Keratinocyte (primary cell): ENCODE results near the gene HGF. TPM values are rescaled to one million over a fixed set of nuclear protein-coding genes. Genes with fewer than 3 reads are reported as not detected.

Source experiments
- DNase-seq: peaks from one replicate; pipeline ENCODE4 v3.0.0-alpha.2; 2011; ENCODE audit warnings: low read depth, missing footprints, low spot score
- FAIRE-seq: peaks from 2 replicates; lab custom pipeline; 2011; peaks lifted over from hg19 to GRCh38; lab: Jason Lieb, UNC
- H2AFZ ChIP-seq: 2 replicates; pipeline ENCODE4 v1.6.0; 2012; ENCODE audit warnings: low read length, control low read depth, inconsistent platforms; ENCODE audit not compliant: control insufficient read depth
- H3K27ac ChIP-seq: 2 replicates; pipeline ENCODE4 v1.5.1; 2011; ENCODE audit warnings: low read length; ENCODE audit not compliant: control insufficient read depth, insufficient read depth
- H3K27me3 ChIP-seq: 3 replicates; pipeline ENCODE4 v1.6.0; 2011; ENCODE audit warnings: low read length; ENCODE audit not compliant: control insufficient read depth, insufficient read depth; ENCODE audit errors: extremely low read depth
- H3K36me3 ChIP-seq, 2 experiments: 2 replicates in 1 of 2; 3 replicates in 1 of 2; pipeline ENCODE4 v1.5.1; 2011; ENCODE audit warnings: low read length in 2 of 2, mild to moderate bottlenecking in 1 of 2; ENCODE audit not compliant: control insufficient read depth in 2 of 2, insufficient read depth in 2 of 2; ENCODE audit errors: extremely low read depth in 1 of 2
- H3K4me1 ChIP-seq: 3 replicates; pipeline ENCODE4 v1.5.1; 2011; ENCODE audit warnings: low read length; ENCODE audit not compliant: control insufficient read depth, insufficient read depth; ENCODE audit errors: extremely low read depth
- H3K4me2 ChIP-seq: 3 replicates; pipeline ENCODE4 v1.6.0; 2011; ENCODE audit warnings: low read depth, low read length; ENCODE audit not compliant: control insufficient read depth, insufficient read depth; ENCODE audit errors: extremely low read depth
- H3K4me3 ChIP-seq, 3 experiments: fragments of 200-600 bp in 1 of 3; sonication (generic) in 1 of 3; 2 replicates in 2 of 3; 3 replicates in 1 of 3; pipeline ENCODE4 v1.5.1; 2011 to 2016; ENCODE audit warnings: low read length in 3 of 3, mild to moderate bottlenecking in 3 of 3, control low read depth in 2 of 3, inconsistent platforms in 1 of 3, low read depth in 1 of 3, mixed read lengths in 1 of 3, mixed run types in 1 of 3, moderate library complexity in 1 of 3; ENCODE audit not compliant: control insufficient read depth in 2 of 3, insufficient read depth in 2 of 3; ENCODE audit errors: extremely low read depth in 1 of 3
- H3K79me2 ChIP-seq: 2 replicates; pipeline ENCODE4 v1.6.0; 2012; ENCODE audit warnings: low read length; ENCODE audit not compliant: control insufficient read depth, insufficient read depth
- H3K9ac ChIP-seq: 3 replicates; pipeline ENCODE4 v1.6.0; 2011; ENCODE audit warnings: low read length; ENCODE audit not compliant: control insufficient read depth, insufficient read depth; ENCODE audit errors: extremely low read depth
- H3K9me1 ChIP-seq: 3 replicates; pipeline ENCODE4 v1.6.0; 2011; ENCODE audit warnings: low read length; ENCODE audit not compliant: control insufficient read depth, insufficient read depth; ENCODE audit errors: extremely low read depth
- H3K9me3 ChIP-seq: 2 replicates; pipeline ENCODE4 v1.5.1; 2012; ENCODE audit warnings: low read depth, low read length; ENCODE audit not compliant: control insufficient read depth
- H4K20me1 ChIP-seq: 3 replicates; pipeline ENCODE4 v1.6.0; 2011; ENCODE audit warnings: low read length; ENCODE audit not compliant: control insufficient read depth, insufficient read depth; ENCODE audit errors: extremely low read depth
- EZH2 ChIP-seq: IDR thresholded peaks from one replicate; pipeline ENCODE4 v1.6.1; 2012; ENCODE audit warnings: inconsistent platforms, mild to moderate bottlenecking, low read length, moderate library complexity
- dilution Hi-C: fragments of 300-500 bp; cut with MboI; formaldehyde crosslinking; loops from one replicate; pipeline ENCODE4 v1.7.0; 2020; ENCODE audit warnings: low sequenced_read_pairs; ENCODE audit not compliant: extremely low pct_ligation_motif_present
- polyA plus RNA-seq, 5 experiments: library from polyadenylated mRNA; depleted of rRNA in 3 of 5; stranded (reverse) in 3 of 5; stranded (forward) in 1 of 5; unstranded in 1 of 5; fragments of >200 nt; gene quantifications; 1 replicate in 1 of 5; 2 replicates in 3 of 5; 3 replicates in 1 of 5; pipeline versions ENCODE4 v1.2.1 to v1.2.3, GENCODE V29; 2011 to 2012; ENCODE audit warnings: missing spikeins in 2 of 5, low read depth in 1 of 5, low replicate concordance in 1 of 5
- TF ChIP-seq, protein P1 (sequence below), 3 experiments: IDR thresholded peaks in 1 of 3; conservative IDR thresholded peaks in 1 of 3; optimal IDR thresholded peaks in 1 of 3; 2 replicates in 2 of 3; 3 replicates in 1 of 3; pipeline versions ENCODE3 to v1.5.1; 2011; ENCODE audit warnings: low read length in 3 of 3, mild to moderate bottlenecking in 3 of 3, moderate library complexity in 2 of 3, control low read depth in 1 of 3, inconsistent platforms in 1 of 3; ENCODE audit not compliant: insufficient read depth in 2 of 3; ENCODE audit errors: extremely low read depth in 1 of 3

Gene HGF
- polyA plus RNA-seq, 1 donor (not counting 4 experiments of a cell fraction or from before 2014, with no cell fraction given) = not detected

DNA sequence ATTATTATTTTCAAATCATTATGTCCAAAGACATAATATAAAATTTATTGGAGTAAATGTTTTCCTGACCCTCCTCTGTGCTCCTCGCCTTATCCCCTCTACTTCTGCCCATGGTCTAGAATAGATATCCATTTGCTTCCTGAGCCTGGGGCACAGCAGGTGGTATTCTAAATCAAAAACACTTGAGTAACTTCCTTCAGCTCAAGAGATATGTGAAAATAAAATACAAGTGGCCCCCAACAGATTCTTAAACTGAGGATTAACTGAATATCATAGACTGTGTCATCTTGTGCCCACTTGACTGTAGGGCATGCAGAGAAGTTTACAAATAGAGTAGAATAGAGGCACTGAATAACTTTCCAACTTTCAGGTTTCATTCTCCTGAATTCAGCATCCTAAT is 59.1 kb downstream of the HGF start:
- H3K27ac ChIP-seq = no peak overlapping the region
- H3K79me2 ChIP-seq = no peaks in the 10 kb centered on the region
- H3K9me1 ChIP-seq = no peaks in the 10 kb centered on the region
- H4K20me1 ChIP-seq = no peaks in the 10 kb centered on the region
- DNase-seq (no peak), FAIRE-seq (no peak)
- H3K9ac ChIP-seq = no peak overlapping the region
- no peaks in the 10 kb centered on the region for H3K9me3 ChIP-seq
- H3K27me3 ChIP-seq = no peaks in the 10 kb centered on the region
- no peak overlapping the region for H2AFZ ChIP-seq
- H3K4me3 ChIP-seq = no peak overlapping the region
- H3K36me3 ChIP-seq = no peaks in the 10 kb centered on the region
- H3K4me2 ChIP-seq = no peak overlapping the region
- dilution Hi-C loops = no loop called here
- H3K4me1 ChIP-seq = no peaks in the 10 kb centered on the region
- TF ChIP-seq, protein P1, sequence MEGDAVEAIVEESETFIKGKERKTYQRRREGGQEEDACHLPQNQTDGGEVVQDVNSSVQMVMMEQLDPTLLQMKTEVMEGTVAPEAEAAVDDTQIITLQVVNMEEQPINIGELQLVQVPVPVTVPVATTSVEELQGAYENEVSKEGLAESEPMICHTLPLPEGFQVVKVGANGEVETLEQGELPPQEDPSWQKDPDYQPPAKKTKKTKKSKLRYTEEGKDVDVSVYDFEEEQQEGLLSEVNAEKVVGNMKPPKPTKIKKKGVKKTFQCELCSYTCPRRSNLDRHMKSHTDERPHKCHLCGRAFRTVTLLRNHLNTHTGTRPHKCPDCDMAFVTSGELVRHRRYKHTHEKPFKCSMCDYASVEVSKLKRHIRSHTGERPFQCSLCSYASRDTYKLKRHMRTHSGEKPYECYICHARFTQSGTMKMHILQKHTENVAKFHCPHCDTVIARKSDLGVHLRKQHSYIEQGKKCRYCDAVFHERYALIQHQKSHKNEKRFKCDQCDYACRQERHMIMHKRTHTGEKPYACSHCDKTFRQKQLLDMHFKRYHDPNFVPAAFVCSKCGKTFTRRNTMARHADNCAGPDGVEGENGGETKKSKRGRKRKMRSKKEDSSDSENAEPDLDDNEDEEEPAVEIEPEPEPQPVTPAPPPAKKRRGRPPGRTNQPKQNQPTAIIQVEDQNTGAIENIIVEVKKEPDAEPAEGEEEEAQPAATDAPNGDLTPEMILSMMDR (optimal IDR thresholded peaks at IDR 0.05 in 1 of 3, IDR thresholded peaks at IDR 0.05 in 1 of 3, conservative IDR thresholded peaks at IDR 0.05 in 1 of 3; ENCODE audit: extremely low read depth in 1 of 3, insufficient read depth in 2 of 3, low read length in 3 of 3) = no peak
- no peak for TF ChIP-seq EZH2

DNA sequence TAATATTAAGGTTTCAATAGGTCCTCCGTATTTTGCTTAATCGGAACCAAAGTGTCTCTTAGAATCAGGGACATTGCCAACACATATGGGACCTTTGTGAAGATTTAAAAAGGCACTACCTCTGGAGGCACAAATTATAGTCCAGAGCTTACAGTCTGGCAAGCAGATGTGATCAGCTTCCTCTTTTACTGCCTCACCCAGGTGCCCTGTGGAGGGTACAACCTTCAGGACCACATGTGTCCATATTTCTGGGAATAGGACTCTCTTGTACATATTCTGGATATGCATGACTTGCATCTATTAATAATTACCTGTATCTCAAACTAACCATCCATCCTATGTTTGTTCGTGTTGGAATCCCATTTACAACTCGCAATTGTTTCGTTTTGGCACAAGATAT is 60.0 kb downstream of the HGF start:
- Histone ChIP-seq H3K4me2 (no peak overlapping the region), H3K27me3 (no peaks in the 10 kb centered on the region)
- dilution Hi-C loops = no loop called here

More for the DNA sequence above, 60.0 kb downstream of the HGF start:
- Histone ChIP-seq H3K27ac (no peak overlapping the region), H3K36me3 (no peaks in the 10 kb centered on the region), H3K9me3 (no peaks in the 10 kb centered on the region), H3K4me1 (no peaks in the 10 kb centered on the region), H2AFZ (no peak overlapping the region), H3K9me1 (no peaks in the 10 kb centered on the region), H3K9ac (no peak overlapping the region), H3K79me2 (no peaks in the 10 kb centered on the region), H3K4me3 (no peak overlapping the region), H4K20me1 (no peaks in the 10 kb centered on the region)
- no peak for DNase-seq
- no peak for FAIRE-seq
- TF ChIP-seq EZH2 = no peak
- TF ChIP-seq, protein P1 (optimal IDR thresholded peaks at IDR 0.05 in 1 of 3, IDR thresholded peaks at IDR 0.05 in 1 of 3, conservative IDR thresholded peaks at IDR 0.05 in 1 of 3; ENCODE audit: extremely low read depth in 1 of 3, insufficient read depth in 2 of 3, low read length in 3 of 3) = no peak
